ENCODE results near the gene ZNF737. TPM values are rescaled to one million over a fixed set of nuclear protein-coding genes. Genes with fewer than 3 reads are reported as not detected.

The ZNF737 gene
- polyA plus RNA-seq, 1 donor (not counting 4 experiments of a cell fraction or from before 2014, with no cell fraction given), result 4.8 TPM

DNA sequence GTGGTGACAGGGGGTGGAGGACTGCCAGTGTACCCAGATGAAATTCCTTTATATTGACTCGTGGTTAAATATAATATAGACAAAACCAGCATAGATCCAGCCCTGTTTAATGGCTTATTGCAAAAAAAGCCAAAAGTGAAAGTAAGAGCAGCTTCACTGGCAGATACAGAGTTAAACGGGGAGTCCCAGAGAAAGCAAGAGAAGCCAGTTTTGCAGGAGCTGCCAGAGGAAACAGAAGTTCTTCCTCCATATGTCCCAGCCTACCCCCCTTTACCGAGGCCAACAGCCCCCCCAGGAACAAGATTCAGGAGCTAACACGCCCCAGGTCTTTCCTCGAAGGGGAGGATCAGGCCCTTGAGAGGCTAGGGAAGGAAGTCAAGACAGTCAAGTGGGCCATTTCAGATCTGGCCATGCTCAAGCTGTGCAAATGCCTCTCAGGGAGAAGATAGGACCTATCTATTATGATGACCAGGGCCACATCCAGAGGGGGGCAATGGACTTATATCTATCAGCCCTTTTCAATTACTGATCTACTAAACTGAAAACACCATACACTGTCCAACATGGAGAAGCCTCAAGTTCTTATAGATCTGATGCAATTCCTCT, 47.2 kb upstream of the ZNF737 start:
- TF ChIP-seq, protein P1, sequence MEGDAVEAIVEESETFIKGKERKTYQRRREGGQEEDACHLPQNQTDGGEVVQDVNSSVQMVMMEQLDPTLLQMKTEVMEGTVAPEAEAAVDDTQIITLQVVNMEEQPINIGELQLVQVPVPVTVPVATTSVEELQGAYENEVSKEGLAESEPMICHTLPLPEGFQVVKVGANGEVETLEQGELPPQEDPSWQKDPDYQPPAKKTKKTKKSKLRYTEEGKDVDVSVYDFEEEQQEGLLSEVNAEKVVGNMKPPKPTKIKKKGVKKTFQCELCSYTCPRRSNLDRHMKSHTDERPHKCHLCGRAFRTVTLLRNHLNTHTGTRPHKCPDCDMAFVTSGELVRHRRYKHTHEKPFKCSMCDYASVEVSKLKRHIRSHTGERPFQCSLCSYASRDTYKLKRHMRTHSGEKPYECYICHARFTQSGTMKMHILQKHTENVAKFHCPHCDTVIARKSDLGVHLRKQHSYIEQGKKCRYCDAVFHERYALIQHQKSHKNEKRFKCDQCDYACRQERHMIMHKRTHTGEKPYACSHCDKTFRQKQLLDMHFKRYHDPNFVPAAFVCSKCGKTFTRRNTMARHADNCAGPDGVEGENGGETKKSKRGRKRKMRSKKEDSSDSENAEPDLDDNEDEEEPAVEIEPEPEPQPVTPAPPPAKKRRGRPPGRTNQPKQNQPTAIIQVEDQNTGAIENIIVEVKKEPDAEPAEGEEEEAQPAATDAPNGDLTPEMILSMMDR (optimal IDR thresholded peaks at IDR 0.05 in 1 of 3, IDR thresholded peaks at IDR 0.05 in 1 of 3, conservative IDR thresholded peaks at IDR 0.05 in 1 of 3; ENCODE audit: extremely low read depth in 1 of 3, insufficient read depth in 2 of 3, low read length in 3 of 3), result no peak
- TF ChIP-seq EZH2 (IDR thresholded peaks at IDR 0.05; ENCODE audit: low read length), result no peak
- FAIRE-seq, result no peak
- H3K9me1 ChIP-seq (ENCODE audit: control insufficient read depth, extremely low read depth, insufficient read depth, low read length), result no peaks in the 10 kb centered on the region
- peak overlapping the region; percentile 38 for H3K4me2 ChIP-seq (ENCODE audit: control insufficient read depth, extremely low read depth, insufficient read depth, low read depth, low read length)
- no peak for DNase-seq (ENCODE audit: low read depth, low spot score)
- H3K79me2 ChIP-seq (ENCODE audit: control insufficient read depth, insufficient read depth, low read length), result no peaks in the 10 kb centered on the region
- no peak overlapping the region for H2AFZ ChIP-seq (ENCODE audit: control insufficient read depth, low read length)
- peak overlapping the region in 2 of 3 experiments; percentile 13 to 21 for H3K4me3 ChIP-seq (ENCODE audit: control insufficient read depth in 2 of 3, extremely low read depth in 1 of 3, insufficient read depth in 2 of 3, low read depth in 1 of 3, low read length in 3 of 3)
- dilution Hi-C loops (cut with MboI; ENCODE audit: extremely low pct_ligation_motif_present, low sequenced_read_pairs), result no loop called here
- no peak overlapping the region for H3K9ac ChIP-seq (ENCODE audit: control insufficient read depth, extremely low read depth, insufficient read depth, low read length)
- H3K9me3 ChIP-seq (ENCODE audit: control insufficient read depth, low read depth, low read length), result no peaks in the 10 kb centered on the region
- no peaks in the 10 kb centered on the region for H4K20me1 ChIP-seq (ENCODE audit: control insufficient read depth, extremely low read depth, insufficient read depth, low read length)
- H3K27me3 ChIP-seq (ENCODE audit: control insufficient read depth, extremely low read depth, insufficient read depth, low read length), result no peaks in the 10 kb centered on the region
- H3K36me3 ChIP-seq (ENCODE audit: control insufficient read depth in 2 of 2, extremely low read depth in 1 of 2, insufficient read depth in 2 of 2, low read length in 2 of 2), result no peaks in the 10 kb centered on the region
- no peak overlapping the region for H3K27ac ChIP-seq (ENCODE audit: control insufficient read depth, insufficient read depth, low read length)
- H3K4me1 ChIP-seq (ENCODE audit: control insufficient read depth, extremely low read depth, insufficient read depth, low read length), result no peaks in the 10 kb centered on the region

DNA sequence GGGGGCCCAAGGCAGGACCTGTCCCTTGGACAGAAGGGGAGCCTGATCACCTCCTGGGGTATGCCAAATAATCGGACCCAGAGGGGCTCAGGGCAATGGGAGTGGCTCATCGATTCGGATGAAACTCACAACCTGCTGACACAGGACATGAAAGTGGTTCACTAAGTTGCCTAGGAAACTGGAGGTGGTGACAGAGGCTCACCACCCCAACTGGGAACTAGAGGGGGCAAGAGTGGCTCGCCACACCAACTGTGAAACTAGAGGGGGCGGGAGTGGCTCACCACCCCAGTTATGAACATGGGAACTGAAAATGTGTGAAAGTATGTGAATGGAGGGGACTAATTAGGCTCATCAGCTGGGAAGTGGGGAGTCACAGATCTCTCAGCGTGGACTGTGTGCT, 46.3 kb upstream of the ZNF737 start:
- no peak overlapping the region for H3K9ac ChIP-seq (ENCODE audit: control insufficient read depth, extremely low read depth, insufficient read depth, low read length)
- FAIRE-seq (no peak), DNase-seq (ENCODE audit: low read depth, low spot score) (no peak)
- no peaks in the 10 kb centered on the region for H3K27me3 ChIP-seq (ENCODE audit: control insufficient read depth, extremely low read depth, insufficient read depth, low read length)
- H3K9me3 ChIP-seq (ENCODE audit: control insufficient read depth, low read depth, low read length), result no peaks in the 10 kb centered on the region
- H3K27ac ChIP-seq (ENCODE audit: control insufficient read depth, insufficient read depth, low read length), result no peak overlapping the region
- no peaks in the 10 kb centered on the region for H3K36me3 ChIP-seq (ENCODE audit: control insufficient read depth in 2 of 2, extremely low read depth in 1 of 2, insufficient read depth in 2 of 2, low read length in 2 of 2)
- dilution Hi-C loops (cut with MboI; ENCODE audit: extremely low pct_ligation_motif_present, low sequenced_read_pairs), result no loop called here
- H3K4me3 ChIP-seq (ENCODE audit: control insufficient read depth in 2 of 3, extremely low read depth in 1 of 3, insufficient read depth in 2 of 3, low read depth in 1 of 3, low read length in 3 of 3), result no peak overlapping the region
- no peaks in the 10 kb centered on the region for H3K4me1 ChIP-seq (ENCODE audit: control insufficient read depth, extremely low read depth, insufficient read depth, low read length)
- TF ChIP-seq EZH2 (IDR thresholded peaks at IDR 0.05; ENCODE audit: low read length), result no peak
- TF ChIP-seq, protein P1 (optimal IDR thresholded peaks at IDR 0.05 in 1 of 3, IDR thresholded peaks at IDR 0.05 in 1 of 3, conservative IDR thresholded peaks at IDR 0.05 in 1 of 3; ENCODE audit: extremely low read depth in 1 of 3, insufficient read depth in 2 of 3, low read length in 3 of 3), result no peak
- no peaks in the 10 kb centered on the region for H4K20me1 ChIP-seq (ENCODE audit: control insufficient read depth, extremely low read depth, insufficient read depth, low read length)
- H3K4me2 ChIP-seq (ENCODE audit: control insufficient read depth, extremely low read depth, insufficient read depth, low read depth, low read length), result peak overlapping the region; percentile 38
- no peaks in the 10 kb centered on the region for H3K79me2 ChIP-seq (ENCODE audit: control insufficient read depth, insufficient read depth, low read length)
- H3K9me1 ChIP-seq (ENCODE audit: control insufficient read depth, extremely low read depth, insufficient read depth, low read length), result no peaks in the 10 kb centered on the region
- H2AFZ ChIP-seq (ENCODE audit: control insufficient read depth, low read length), result peak overlapping the region; percentile 26
